ENCODE measurements around the gene ENTPD1.

- TF ChIP-seq CTCF (IDR thresholded peaks at IDR 0.05; ENCODE audit: insufficient read depth, low read length, poor library complexity, severe bottlenecking), result no peak
- no peak for TF ChIP-seq EZH2phosphoT487 (conservative IDR thresholded peaks at IDR 0.05; ENCODE audit: low read length)
Observed at GRCh38 chr10:95788830-95789229, 32.9 kb downstream of the ENTPD1 start.

Data from SU-DHL-6 (cell line).